NCI-H128 (cell line): Measurements from ENCODE around the gene KRTAP10-5.
"Not testable (repeated sequence)": the region's sequence is repeated elsewhere in the genome, so short reads cannot be mapped to it uniquely, and the experiment has no call there.

Experiments used
- DNase-seq: peaks from one replicate; lab custom pipeline; 2025; ENCODE audit not compliant: unreplicated experiment; lab: John Stamatoyannopoulos, UW

KRTAP10-5 gene

GRCh38 chr21:44612029-44612486, 31.7 kb upstream of the KRTAP10-5 start, which contains the start of gene KRTAP10-8:
TSS of gene KRTAP10-8 (plus strand) at chr21:44612079. CDS start at chr21:44612101, 22 bp downstream.
- DNase-seq: no peak

DNA sequence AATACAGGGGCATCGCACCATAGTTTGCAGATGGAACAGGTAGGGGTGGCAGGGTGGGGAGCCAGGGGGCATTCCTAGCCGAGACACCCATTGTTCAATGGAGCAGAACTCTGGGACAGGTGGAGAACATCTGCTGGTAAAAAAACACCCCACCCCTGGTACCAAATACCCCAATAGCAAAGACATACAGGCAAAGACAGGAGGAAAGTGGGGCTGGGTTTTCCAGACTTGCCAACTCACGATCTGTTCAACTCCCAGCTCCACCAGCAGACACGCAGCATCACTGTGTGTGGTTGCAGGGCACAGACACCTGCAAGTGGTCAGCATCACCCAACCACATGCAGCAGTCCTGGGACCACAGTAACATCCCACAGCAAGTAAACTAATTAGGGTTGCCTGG, 31.1 kb upstream of the KRTAP10-5 start:
- no peak for DNase-seq

DNA sequence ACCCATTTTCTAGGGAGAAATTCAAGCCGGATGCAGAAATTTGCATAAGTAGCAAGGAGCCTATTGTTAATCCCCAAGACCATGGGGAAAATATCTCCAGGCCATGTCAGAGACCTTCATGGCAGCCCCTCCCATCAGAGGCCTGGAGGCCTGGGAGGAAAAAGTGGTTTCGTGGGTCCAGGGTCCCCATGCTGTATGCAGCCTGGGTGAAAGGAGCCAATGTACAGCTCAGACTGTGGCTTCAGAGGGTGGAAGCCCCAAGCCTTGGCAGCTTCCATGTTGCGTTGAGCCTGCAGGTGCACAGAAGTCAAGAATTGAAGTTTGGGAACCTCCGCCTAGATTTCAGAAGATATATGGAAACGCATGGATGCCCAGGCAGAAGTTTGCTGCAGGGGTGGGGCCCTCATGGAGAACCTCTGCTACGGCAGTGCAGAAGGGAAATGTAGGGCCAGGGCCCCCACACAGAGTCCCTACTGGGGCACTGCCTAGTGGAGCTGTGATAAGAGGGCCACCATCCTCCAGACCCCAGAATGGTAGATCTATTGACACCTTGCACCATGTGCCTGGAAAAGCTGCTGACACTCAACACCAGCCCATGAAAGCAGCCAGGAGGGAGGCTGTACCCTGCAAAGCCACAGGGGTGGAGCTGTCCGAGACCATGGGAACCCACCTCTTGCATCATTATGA, 29.9 kb upstream of the KRTAP10-5 start:
- not testable (repeated sequence) for DNase-seq

GRCh38 chr21:44609193-44609592, 28.8 kb upstream of the KRTAP10-5 start:
- DNase-seq: no peak

DNA sequence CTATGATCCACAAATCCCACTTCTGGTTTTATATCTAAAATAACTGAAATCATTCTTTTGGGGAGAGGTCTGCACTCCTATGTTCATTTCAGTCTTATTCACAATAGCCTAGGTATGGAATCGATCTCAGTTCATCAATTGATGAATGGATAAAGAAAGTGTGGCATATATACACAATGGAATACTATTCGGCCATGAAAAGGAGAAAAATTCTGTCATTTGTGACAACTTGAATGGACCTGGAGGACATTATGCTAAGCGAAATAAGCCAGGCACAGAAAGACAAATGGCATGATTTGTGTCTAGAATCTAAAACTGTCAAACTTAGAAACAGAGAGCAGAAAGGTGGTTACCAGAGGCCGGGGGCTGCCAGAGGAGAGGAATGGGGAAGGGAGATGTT, 26.1 kb upstream of the KRTAP10-5 start:
- DNase-seq: no peak

- DNase-seq: no peak
Measured at GRCh38 chr21:44603911-44604310, 23.5 kb upstream of the KRTAP10-5 start.

GRCh38 chr21:44603109-44603875, 22.9 kb upstream of the KRTAP10-5 start:
- no peak for DNase-seq

GRCh38 chr21:44602463-44602850, 22.1 kb upstream of the KRTAP10-5 start:
- DNase-seq: no peak

GRCh38 chr21:44601596-44602462, 21.4 kb upstream of the KRTAP10-5 start:
- no peak for DNase-seq

GRCh38 chr21:44601091-44601490, 20.7 kb upstream of the KRTAP10-5 start:
- not testable (repeated sequence) for DNase-seq

DNA sequence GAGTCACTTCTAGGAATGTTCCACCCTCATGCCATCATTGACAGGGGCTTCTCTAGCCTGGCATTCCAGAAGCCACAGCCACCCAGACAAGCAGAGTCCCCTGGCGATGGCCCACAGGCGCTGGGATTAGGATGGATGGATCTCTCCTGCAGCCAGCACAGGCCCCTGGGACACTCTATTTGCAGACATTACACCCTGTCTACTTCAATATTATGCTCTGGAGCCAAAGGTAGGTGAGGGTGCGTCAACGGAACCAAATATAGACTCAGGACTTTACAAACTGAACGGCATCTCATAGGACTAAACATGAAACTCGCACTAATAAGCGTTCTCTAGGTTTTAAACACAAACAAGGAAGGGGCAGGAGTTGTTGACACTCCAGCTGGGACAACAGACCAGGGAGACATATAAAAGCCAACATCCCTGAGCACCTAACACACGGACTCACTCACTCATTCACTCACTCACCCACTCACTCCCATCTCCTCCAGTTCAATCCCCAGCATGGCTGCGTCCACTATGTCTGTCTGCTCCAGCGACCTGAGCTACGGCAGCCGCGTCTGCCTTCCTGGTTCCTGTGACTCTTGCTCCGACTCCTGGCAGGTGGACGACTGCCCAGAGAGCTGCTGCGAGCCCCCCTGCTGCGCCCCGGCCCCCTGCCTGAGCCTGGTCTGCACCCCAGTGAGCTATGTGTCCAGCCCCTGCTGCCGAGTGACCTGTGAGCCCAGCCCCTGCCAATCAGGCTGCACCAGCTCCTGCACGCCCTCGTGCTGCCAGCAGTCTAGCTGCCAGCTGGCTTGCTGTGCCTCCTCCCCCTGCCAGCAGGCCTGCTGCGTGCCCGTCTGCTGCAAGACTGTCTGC, 19.9 kb upstream of the KRTAP10-5 start, which contains the start of gene KRTAP10-7:
Gene KRTAP10-7, plus strand, starts transcription at position 480 of the 861 bp plus-strand sequence. Its CDS starts 25 bp downstream, at position 505.
- DNase-seq: not testable (repeated sequence)

- no peak for DNase-seq
Measured at GRCh38 chr21:44599264-44600029, 19.0 kb upstream of the KRTAP10-5 start.

DNA sequence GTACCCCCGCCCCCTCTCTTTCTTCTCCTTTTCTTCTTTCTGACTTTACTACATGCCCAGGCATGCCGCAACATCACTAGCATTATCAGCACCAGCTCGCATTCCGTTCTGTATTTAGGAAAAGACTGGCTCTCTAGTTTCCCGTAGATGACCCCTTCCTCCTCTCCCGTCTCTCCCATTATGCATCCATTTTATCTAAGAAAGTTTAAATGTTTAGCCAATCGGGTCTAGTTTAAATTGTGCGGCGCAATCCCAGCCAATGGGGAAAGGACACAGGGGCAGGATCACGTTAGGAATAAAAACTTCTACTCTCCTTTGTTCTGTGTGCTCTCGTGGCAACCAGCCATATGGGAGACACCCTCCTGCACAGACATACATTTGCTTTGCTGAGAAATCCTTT, 17.7 kb upstream of the KRTAP10-5 start:
- DNase-seq: no peak

DNA sequence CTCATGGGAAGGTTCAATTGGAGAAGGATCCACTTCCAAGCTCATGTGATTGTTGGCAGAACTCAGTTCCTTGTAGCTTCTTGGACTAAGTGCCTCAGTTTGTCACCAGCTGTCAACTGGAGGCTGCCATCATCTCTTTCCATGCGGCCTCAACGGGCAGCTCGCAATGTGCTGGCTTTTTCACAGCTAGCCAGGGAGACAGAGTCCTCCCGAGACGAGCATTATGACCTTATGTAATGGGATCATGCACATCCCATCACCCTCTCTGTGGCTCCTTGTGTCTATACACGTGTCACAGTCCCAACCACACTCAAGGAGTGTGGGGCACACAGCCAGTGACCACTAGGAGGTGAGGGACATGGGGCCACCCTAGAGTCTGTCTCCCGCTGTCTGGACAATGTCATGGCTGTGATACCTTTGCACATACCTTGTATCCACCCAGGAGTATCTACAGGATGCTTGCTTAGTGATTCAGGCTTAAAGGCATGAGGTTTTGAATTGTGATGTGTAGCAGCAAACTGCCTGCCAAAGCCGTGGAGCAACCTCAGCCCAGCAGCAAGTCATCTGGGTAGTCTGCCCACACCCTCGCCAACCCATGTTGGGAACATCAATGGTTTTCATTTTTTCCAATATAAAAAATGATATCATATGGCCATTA, 15.8 kb upstream of the KRTAP10-5 start:
- no peak for DNase-seq

- DNase-seq: no peak
Measured at GRCh38 chr21:44595524-44595923, 15.1 kb upstream of the KRTAP10-5 start.

DNA sequence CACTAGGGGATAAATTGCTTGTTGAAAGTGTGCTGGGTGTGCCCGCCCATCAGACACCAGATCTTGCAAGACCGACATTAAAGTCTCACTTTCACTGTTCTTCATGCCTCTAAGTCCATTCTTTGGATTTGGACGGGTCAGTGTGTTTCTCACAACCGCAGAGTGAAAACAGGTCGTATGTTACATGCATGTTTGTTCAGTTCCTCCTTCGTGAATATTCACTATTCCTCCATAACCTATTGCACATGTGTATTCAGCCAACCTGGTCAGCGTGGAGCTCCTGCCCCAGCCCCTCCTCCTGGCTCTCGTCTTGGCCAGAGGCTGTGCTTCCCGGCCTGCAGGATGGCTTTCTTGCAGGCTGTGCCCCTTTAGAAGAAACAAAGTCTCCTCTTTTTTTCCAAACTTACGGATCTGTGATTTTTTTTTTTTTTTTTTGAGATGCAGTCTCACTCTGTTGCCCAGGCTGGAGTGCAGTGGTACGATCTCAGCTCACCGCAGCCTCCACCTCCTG, 14.1 kb upstream of the KRTAP10-5 start:
- DNase-seq: no peak

GRCh38 chr21:44593598-44594405, 13.4 kb upstream of the KRTAP10-5 start:
- no peak for DNase-seq
